NCI-H82 treated with DMSO at 0.1 percent for 48 hours (cell line): ENCODE results near the gene MYG1.
"Not testable (repeated sequence)": the region's sequence is repeated elsewhere in the genome, so short reads cannot be mapped to it uniquely, and the experiment has no call there.

Experiments used
- DNase-seq: peaks from one replicate; lab custom pipeline; 2025; ENCODE audit not compliant: unreplicated experiment; lab: John Stamatoyannopoulos, UW

The MYG1 gene

DNA sequence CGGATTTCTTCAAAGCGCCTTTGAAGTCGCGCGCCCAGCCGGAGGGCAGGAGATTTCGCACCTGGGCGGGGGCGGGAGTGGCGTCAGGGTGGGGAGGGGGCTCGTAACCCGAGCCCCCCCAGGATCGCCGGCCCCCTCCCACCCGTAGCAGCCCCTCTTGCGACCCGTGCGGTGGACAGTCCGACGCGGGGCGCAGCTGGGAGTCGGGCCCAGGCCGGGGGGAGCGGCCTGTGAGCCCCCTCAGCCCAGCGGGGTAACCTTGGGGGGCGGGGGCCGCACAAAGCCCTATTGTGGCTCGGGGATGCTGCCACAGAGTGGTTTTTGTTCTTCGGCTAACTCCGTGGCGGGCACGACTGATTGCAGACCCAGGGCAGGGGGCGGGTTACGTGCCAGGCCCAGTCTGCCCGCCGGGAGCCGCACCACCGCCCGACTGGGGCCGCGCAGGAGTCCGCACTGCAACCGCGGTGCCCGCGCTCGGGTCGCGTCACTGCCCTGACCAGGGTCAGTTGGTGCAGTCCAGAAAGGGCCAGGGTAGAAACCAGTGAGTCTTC lies 26.1 kb downstream of the MYG1 start:
- DNase-seq, result no peak

GRCh38 chr12:53326460-53327185 lies 27.1 kb downstream of the MYG1 start:
- no peak for DNase-seq

DNA sequence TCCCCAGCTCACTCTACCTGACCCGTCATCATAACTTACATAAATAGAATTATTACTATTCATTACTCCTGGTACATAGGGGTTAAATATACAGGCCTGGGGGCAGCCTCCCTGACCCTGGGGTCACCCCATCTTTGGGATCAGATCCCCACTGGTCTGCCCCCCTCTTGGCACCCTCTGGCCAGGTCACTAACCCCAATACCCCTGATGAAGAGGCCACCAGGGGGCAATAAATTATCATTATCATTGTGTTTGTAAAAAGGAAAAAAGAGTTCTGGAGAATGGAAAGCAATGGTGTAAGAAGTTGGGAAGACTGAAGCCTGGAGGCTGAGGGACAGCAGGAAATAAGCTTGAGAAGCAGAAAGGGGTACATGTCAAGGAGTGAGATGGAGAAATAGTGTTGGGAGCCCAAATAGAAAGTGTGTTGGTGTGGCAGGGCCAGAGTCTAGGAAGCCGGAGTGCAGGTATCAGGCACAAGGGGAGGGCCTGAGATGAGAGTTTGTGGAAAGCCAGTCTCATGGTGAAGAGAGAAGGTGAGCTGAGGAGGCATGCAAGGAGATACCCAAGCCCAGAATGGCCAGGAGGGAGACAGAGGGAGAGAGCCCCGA lies 28.0 kb downstream of the MYG1 start:
- DNase-seq, result no peak

DNA sequence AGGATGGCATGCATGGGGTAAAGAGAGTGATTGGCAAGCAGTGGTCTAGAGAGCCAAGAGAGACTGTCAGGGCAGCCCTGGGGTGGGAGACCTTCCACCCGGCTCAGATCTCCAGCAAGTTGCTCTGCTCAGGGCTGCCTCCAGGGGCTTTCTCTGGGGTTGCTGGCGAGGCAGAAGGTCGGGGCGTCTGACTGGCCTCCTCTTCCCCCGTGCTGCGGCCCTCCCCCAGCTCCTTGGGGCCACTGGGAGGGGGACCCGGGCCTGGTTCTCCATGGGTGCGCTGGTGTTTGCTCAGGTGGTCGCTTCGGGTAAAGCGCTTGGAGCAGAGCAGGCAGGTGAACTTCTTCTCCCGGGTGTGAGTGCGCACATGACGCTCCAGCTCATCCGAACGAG lies 28.5 kb downstream of the MYG1 start:
- no peak for DNase-seq

DNA sequence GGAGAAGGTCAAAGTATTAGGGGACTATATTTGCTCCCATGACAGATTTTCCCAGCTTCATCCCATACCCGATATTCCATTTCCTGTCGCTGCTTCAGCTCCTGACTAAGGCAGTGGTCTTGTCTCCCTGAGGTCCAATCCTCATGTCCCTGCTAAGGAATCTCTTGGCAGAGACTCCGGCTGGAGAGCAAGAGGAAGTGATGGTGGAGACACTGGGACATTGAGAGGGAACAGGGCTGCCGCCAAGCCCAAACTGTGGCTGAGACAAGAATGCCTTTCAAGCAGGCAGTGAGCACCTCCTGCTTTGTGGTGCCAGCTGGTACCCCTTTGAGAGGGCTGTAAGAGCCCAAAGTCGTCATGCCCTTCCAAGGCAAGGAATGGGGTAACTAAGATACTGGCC lies 31.2 kb downstream of the MYG1 start:
- no peak for DNase-seq

DNA sequence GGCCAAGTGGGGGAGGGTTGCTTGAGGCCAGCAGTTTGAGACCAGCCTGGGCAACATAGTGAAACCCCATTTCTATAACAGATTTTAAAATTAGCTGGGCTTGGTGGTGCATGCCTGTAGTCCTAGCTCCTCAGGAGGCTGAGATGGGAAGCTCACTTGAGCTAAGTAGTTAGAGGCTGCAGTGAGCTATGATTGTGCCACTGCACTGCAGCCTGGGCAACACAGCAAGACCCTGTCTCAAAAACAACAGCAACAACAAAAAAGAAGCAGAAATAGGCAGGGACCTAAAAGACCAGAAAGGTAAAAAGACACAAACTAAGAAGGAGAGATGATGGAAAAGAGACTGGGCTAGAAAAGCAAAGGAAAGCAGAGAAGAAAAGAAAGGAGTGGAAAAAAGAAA lies 32.8 kb downstream of the MYG1 start:
- DNase-seq, result not testable (repeated sequence)

DNA sequence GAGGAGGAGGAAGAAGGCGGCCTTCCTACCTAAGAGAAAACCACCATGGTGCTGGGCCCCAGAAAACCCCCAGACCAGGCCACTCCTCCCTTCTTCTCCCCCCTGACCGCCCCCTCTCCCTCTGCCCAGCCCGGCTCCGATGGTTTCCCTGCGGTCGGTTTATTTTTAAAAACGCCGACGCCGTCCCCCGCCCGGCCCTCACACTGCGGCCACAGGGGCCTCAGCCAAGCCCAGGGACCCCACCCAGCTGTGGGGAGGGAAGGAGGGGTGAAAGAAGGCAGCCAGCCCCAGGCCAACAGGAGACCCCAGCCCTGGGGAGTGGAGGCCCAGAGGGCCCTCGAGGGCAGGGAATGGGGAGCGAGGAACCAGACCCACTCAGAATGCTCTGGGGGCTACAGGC lies 33.2 kb downstream of the MYG1 start:
- no peak for DNase-seq

GRCh38 chr12:53333289-53333688 lies 33.8 kb downstream of the MYG1 start:
- DNase-seq, result no peak

DNA sequence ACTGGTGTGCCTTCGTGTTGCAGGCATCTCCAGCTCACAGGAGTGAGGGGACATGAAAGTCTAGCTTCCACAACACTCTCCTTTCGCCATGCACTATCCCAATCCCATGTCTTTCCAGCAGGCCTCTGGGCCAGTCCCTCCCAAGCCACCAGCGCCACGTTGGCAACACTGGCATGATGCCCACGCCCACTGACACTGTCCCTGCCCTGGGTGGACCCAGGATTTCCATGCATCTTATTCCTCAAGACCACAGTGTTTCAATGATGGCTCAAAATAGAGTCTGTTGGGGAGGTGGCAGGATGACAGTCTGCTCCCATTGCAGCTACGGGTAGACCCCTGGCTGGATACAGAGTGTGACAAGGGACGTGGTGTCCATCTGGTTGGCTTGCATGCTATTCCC lies 34.4 kb downstream of the MYG1 start:
- DNase-seq, result no peak

GRCh38 chr12:53334822-53335221 lies 35.3 kb downstream of the MYG1 start:
- DNase-seq, result no peak

DNA sequence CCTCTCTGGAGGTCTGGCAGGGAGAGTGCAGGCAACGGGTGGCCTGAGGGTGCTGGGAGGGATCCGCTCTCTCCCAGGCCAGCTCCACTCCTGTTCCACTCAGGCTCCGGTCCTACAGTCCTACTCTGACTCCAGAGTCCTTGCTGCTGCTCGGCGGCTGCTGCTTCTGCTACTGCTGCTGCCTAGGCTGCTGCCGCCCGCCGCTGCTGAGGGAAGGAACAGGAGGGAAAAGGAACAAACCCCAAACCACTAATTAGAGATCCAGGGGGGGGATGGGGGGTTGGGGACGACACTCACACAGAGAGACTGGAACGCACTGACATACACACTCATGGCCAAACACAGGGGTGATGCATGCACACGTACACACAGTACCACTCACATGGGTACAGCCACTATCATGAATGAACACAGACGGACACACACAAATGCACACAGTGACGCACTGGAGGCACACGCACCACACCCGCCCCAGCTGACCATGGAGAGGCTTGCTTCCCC lies 36.7 kb downstream of the MYG1 start, which contains the start of gene SP7:
Gene SP7, minus strand, starts transcription at position 174 of the 501 bp plus-strand sequence. CDS start 708 bp downstream, outside the sequence.
- DNase-seq, result no peak

DNA sequence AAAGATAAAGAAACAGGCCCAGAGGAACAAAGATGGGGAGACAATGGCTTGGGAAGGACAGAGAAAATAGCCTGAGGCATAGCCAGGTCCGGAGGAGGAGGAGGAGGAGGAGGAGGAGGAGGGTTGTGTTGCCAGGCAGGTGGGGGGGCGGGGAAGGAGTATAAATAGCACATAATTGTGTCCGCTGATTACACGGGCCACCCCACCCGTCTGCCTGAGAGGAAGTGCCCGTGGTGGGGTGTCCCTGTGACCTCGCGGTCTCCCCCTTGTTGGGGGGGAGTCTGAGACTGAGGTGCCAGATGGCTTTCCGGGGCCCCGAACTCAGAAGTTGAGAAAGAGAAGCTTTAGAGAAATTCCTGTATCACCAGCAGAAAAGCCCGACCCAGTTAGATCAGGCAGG lies 38.5 kb downstream of the MYG1 start:
- DNase-seq, result no peak

DNA sequence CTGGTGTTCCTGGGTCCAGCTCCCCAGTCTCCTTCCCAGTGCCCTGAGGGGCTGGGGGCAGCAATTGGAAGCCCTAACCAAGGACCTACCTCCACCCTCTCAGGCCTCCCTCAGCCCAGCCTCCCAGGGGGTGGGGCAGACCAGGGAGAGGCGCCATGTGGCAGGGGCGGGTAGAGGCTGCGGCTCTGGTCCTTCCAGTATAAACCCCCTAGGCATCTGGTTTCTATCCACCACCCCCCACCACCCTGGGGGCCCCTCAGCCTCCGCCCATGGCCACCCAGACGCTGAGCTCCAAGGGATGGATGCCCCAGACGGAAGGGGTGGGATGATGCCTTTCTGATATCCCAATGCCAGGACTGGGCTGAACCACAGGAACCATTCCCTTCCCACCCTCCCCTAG lies 39.4 kb downstream of the MYG1 start:
- DNase-seq, result no peak

GRCh38 chr12:53340398-53340797 lies 40.9 kb downstream of the MYG1 start:
- no peak for DNase-seq

GRCh38 chr12:53343449-53343848 lies 44.0 kb downstream of the MYG1 start:
- no peak for DNase-seq

DNA sequence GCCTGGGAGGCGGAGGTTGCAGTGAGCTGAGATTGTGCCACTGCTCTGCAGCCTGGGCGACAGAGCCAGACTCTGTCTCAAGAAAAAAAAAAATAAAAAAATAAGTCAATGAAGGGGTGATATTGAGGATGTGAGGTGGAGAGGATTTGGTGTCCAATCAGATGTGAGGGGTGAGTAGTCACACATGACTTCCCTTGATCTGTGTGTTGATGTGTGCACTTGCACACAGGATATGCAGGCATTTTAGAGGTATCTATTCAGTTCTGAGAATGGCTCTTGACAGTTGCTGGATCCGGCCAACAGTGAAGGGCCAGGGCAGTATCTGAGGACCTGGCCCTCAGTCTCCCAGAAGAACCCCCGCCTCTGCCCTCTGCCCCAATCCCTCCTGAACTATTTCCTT lies 44.5 kb downstream of the MYG1 start:
- no peak for DNase-seq

GRCh38 chr12:53344487-53344823 lies 45.0 kb downstream of the MYG1 start:
- no peak for DNase-seq

GRCh38 chr12:53344824-53345485 lies 45.5 kb downstream of the MYG1 start:
- DNase-seq, result peak; percentile 31

- peak; percentile 87 for DNase-seq
These were observed 46.1 kb downstream of the MYG1 start for GRCh38 chr12:53345486-53346188.

DNA sequence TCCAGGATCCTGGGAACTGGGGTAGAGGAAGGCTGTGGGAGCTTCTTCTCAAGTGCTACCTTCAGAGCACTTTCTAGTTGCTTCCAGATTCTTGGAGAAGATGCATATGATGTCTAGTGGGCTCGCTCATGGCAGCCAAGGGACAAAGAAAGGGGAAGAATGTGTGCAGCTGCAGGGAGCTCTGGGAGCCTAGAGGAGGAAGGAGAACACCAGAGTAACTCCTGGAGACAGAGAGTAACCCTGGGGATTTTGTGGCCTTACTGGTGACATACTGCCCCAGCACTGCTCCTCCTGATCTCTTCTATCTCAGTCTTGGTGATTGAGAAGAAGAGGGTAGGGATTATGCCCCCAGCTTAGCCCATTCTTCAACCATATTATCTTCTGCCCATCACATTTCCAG lies 47.0 kb downstream of the MYG1 start:
- DNase-seq, result no peak

DNA sequence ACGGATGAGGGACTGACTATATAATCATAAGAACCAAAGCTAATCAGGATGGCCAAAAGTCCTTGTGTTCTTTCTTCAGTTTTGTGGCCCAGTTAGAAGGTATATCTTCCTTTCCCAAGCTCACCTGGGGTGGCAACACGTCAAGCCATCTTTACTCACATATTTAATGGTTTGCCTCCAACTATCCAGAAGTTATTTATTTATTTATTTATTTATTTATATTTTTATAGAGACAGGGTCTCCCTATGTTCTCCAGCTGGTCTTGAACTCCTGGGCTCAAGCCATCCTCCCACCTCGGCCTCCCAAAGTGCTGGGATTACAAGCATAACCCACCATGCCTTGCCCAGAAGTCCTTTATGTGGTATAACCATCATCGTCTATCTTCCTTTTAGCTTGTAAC lies 48.4 kb downstream of the MYG1 start:
- no peak for DNase-seq
